ENCODE measurements around the gene NEUROG2.

NEUROG2 gene

DNA sequence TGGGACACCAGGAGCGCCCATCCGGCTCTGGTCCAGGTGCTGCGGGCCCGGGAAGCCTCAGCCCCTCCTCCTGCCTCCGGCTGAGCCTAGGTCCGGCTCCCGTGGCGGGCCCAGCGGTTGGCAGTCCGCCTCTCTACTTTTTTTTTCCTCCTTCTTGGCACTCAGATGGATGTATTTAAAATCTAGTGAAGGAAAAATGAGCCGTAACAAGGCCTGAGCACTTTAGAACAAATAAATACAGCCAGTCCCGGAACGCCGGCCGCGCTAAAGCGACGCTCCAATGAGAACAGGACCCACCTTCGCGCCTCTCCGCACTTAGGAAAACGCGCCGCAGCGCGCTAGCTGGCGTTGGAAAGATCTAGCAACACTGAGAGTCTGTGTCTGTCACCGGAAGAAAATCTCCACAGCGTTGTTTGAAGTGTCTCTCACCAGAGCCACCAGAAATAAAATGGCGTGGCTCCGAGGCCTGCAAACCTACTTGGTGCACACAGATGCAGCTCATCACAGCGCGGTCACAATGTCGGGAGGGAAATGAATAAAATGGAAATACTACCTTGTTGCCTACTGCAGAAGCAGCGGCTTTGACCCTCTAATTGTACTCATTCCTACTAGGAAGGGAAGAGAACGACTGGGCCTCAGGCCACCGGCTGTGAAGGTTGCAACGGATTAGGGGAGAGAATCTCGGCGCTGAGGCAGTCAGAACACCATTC, 4.7 kb downstream of the NEUROG2 start:
- DNase-seq (ENCODE audit: low read depth): no peak
- no peak overlapping the region for H3K4me3 ChIP-seq (ENCODE audit: low read depth, low read length)
- TF ChIP-seq CTCF (IDR thresholded peaks at IDR 0.05; ENCODE audit: low read depth, low read length) (no peak), MYC (IDR thresholded peaks at IDR 0.05; ENCODE audit: low read depth, low read length) (no peak), POLR2A (IDR thresholded peaks at IDR 0.05; ENCODE audit: extremely low read depth, insufficient read length) (no peak)
- TF ChIP-seq, protein P1, sequence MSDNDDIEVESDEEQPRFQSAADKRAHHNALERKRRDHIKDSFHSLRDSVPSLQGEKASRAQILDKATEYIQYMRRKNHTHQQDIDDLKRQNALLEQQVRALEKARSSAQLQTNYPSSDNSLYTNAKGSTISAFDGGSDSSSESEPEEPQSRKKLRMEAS (IDR thresholded peaks at IDR 0.05; ENCODE audit: low read depth, low read length): no peak

DNA sequence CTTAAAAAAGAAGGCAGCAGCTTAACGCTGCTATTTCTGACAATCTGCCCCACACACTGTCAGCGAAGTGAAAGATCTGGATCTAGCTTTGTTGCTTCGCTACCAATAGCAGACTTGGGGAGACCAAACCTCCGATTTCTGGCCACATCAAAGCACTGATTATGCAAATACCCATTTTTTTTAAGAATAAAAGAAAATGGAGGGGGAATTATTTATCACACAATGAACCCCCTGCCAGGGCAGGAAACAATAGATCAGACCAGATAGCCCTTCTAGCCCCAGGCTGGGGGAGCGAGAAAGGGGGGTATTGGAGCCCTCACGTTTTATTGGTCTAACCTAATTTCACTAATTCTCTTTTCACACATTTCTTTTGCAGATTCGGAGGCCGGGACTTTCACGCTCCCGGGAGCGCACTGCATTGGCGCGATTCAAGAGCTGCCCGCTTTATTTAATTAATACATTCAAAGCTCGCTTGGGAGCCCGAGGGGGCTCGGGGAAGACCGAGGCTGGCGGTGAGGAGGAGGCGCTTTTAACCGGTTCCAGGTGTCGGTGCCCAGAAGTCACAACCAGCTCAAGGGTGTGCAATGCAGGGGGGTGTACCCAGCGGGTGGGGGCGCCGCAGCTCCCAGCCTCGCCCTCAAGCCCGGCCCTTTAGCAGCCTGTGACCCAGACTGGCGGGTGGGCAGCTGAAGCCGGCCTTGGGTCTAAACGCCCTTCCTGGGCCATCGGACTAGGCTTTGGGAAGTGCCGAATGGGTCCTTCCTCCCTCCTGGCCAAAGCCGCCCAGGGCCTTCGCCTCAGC, 5.5 kb downstream of the NEUROG2 start:
- no peak for TF ChIP-seq POLR2A (IDR thresholded peaks at IDR 0.05; ENCODE audit: extremely low read depth, insufficient read length)
- no peak for TF ChIP-seq MYC (IDR thresholded peaks at IDR 0.05; ENCODE audit: low read depth, low read length)
- no peak for TF ChIP-seq CTCF (IDR thresholded peaks at IDR 0.05; ENCODE audit: low read depth, low read length)
- TF ChIP-seq, protein P1 (IDR thresholded peaks at IDR 0.05; ENCODE audit: low read depth, low read length): no peak
- no peak for DNase-seq (ENCODE audit: low read depth)
- no peak overlapping the region for H3K4me3 ChIP-seq (ENCODE audit: low read depth, low read length)

- TF ChIP-seq MYC (IDR thresholded peaks at IDR 0.05; ENCODE audit: low read depth, low read length) (no peak), POLR2A (IDR thresholded peaks at IDR 0.05; ENCODE audit: extremely low read depth, insufficient read length) (no peak), CTCF (IDR thresholded peaks at IDR 0.05; ENCODE audit: low read depth, low read length) (no peak)
- TF ChIP-seq, protein P1 (IDR thresholded peaks at IDR 0.05; ENCODE audit: low read depth, low read length): no peak
- no peak for DNase-seq (ENCODE audit: low read depth)
- no peak overlapping the region for H3K4me3 ChIP-seq (ENCODE audit: low read depth, low read length)
These were observed 6.5 kb downstream of the NEUROG2 start for GRCh38 chr4:112509243-112510141.

GRCh38 chr4:112508356-112508755, 7.6 kb downstream of the NEUROG2 start:
- no peak overlapping the region for H3K4me3 ChIP-seq (ENCODE audit: low read depth, low read length)
- TF ChIP-seq, protein P1 (IDR thresholded peaks at IDR 0.05; ENCODE audit: low read depth, low read length): no peak
- TF ChIP-seq MYC (IDR thresholded peaks at IDR 0.05; ENCODE audit: low read depth, low read length): no peak
- no peak for TF ChIP-seq CTCF (IDR thresholded peaks at IDR 0.05; ENCODE audit: low read depth, low read length)
- TF ChIP-seq POLR2A (IDR thresholded peaks at IDR 0.05; ENCODE audit: extremely low read depth, insufficient read length): no peak
- no peak for DNase-seq (ENCODE audit: low read depth)

- TF ChIP-seq MYC (IDR thresholded peaks at IDR 0.05; ENCODE audit: low read depth, low read length) (no peak), POLR2A (IDR thresholded peaks at IDR 0.05; ENCODE audit: extremely low read depth, insufficient read length) (no peak), CTCF (IDR thresholded peaks at IDR 0.05; ENCODE audit: low read depth, low read length) (no peak)
- TF ChIP-seq, protein P1 (IDR thresholded peaks at IDR 0.05; ENCODE audit: low read depth, low read length): no peak
- H3K4me3 ChIP-seq (ENCODE audit: low read depth, low read length): no peak overlapping the region
- no peak for DNase-seq (ENCODE audit: low read depth)
These were observed 11.2 kb downstream of the NEUROG2 start for GRCh38 chr4:112504807-112505206.
